Measurements from ENCODE around the gene FAM200B. TPM values are rescaled to one million over a fixed set of nuclear protein-coding genes. Genes with fewer than 3 reads are reported as not detected.

FAM200B gene
- total RNA-seq, 1 donor from 2014 or later: 39.5 TPM

GRCh38 chr4:15676039-15676438 is 5.6 kb upstream of the FAM200B start:
- Mint-ChIP-seq H3K9me3 (no peaks in the 10 kb centered on the region), H3K4me3 (peak overlapping the region; percentile 64), H3K4me1 (peaks cover 22% of the 10 kb centered on the region), H3K27me3 (ENCODE audit: low read depth) (no peaks in the 10 kb centered on the region), H3K27ac (ENCODE audit: unreplicated experiment) (no peak overlapping the region), H3K36me3 (ENCODE audit: low read depth) (peaks cover 11% of the 10 kb centered on the region)
- no peak for TF ChIP-seq CTCF (conservative IDR thresholded peaks at IDR 0.05)
- no peak for DNase-seq (ENCODE audit: low read depth, low spot score)

GRCh38 chr4:15676899-15677298 is 4.7 kb upstream of the FAM200B start:
- TF ChIP-seq CTCF (conservative IDR thresholded peaks at IDR 0.05): no peak
- Mint-ChIP-seq H3K27me3 (ENCODE audit: low read depth) (no peaks in the 10 kb centered on the region), H3K4me1 (peaks cover 29% of the 10 kb centered on the region), H3K36me3 (ENCODE audit: low read depth) (peaks cover 8% of the 10 kb centered on the region), H3K9me3 (no peaks in the 10 kb centered on the region), H3K4me3 (no peak overlapping the region), H3K27ac (ENCODE audit: unreplicated experiment) (no peak overlapping the region)
- DNase-seq (ENCODE audit: low read depth, low spot score): no peak

- no peak for DNase-seq (ENCODE audit: low read depth, low spot score)
- Mint-ChIP-seq H3K36me3 (ENCODE audit: low read depth) (peaks cover 8% of the 10 kb centered on the region), H3K27me3 (ENCODE audit: low read depth) (no peaks in the 10 kb centered on the region), H3K27ac (ENCODE audit: unreplicated experiment) (no peak overlapping the region), H3K9me3 (no peaks in the 10 kb centered on the region), H3K4me3 (peak overlapping the region; percentile 82), H3K4me1 (peaks cover 34% of the 10 kb centered on the region)
- no peak for TF ChIP-seq CTCF (conservative IDR thresholded peaks at IDR 0.05)
These were observed 4.1 kb upstream of the FAM200B start for GRCh38 chr4:15677507-15677988.

GRCh38 chr4:15681067-15681371 is 608 bp upstream of the FAM200B start:
- peak overlapping the region; percentile 99 for H3K4me3 Mint-ChIP-seq
- peak overlapping the region; percentile 99 for H3K27ac Mint-ChIP-seq (ENCODE audit: unreplicated experiment)
- H3K27me3 Mint-ChIP-seq (ENCODE audit: low read depth): no peaks in the 10 kb centered on the region
- no peak for DNase-seq (ENCODE audit: low read depth, low spot score)
- TF ChIP-seq CTCF (conservative IDR thresholded peaks at IDR 0.05): no peak
- H3K4me1 Mint-ChIP-seq: peaks cover 55% of the 10 kb centered on the region
- no peaks in the 10 kb centered on the region for H3K9me3 Mint-ChIP-seq
- H3K36me3 Mint-ChIP-seq (ENCODE audit: low read depth): peaks cover 15% of the 10 kb centered on the region

- no peaks in the 10 kb centered on the region for H3K27me3 Mint-ChIP-seq (ENCODE audit: low read depth)
- H3K27ac Mint-ChIP-seq (ENCODE audit: unreplicated experiment): peak overlapping the region; percentile 99
- TF ChIP-seq CTCF (conservative IDR thresholded peaks at IDR 0.05): no peak
- DNase-seq (ENCODE audit: low read depth, low spot score): no peak
- no peaks in the 10 kb centered on the region for H3K9me3 Mint-ChIP-seq
- peak overlapping the region; percentile 99 for H3K4me3 Mint-ChIP-seq
- peaks cover 51% of the 10 kb centered on the region for H3K4me1 Mint-ChIP-seq
- H3K36me3 Mint-ChIP-seq (ENCODE audit: low read depth): peaks cover 21% of the 10 kb centered on the region
These were observed 865 bp downstream of the FAM200B start for GRCh38 chr4:15682242-15683142.
